HEK293 (cell line): ENCODE results near the gene HTR3B.
A peak's percentile ranks its signal among the peaks of the same experiment; 100 is the strongest.

Experiments used
- BCL6B ChIP-seq: fragments of 450-650 bp; formaldehyde crosslinking; IDR thresholded peaks from 2 replicates; pipeline ENCODE4 v1.5.1; 2017; ENCODE audit warnings: missing biosample characterization, missing genetic modification characterization
- PBX3 ChIP-seq: sonication (generic); formaldehyde crosslinking; IDR thresholded peaks from 2 replicates; pipeline ENCODE4 v1.8.1; 2022; ENCODE audit warnings: mild to moderate bottlenecking, moderate library complexity, missing genetic modification reagents
- PRDM1 ChIP-seq: fragments of 450-650 bp; formaldehyde crosslinking; IDR thresholded peaks from 2 replicates; pipeline ENCODE4; 2016; ENCODE audit warnings: missing biosample characterization, missing genetic modification characterization
- SP3 ChIP-seq: fragments of 450-650 bp; formaldehyde crosslinking; IDR thresholded peaks from 2 replicates; pipeline ENCODE4 v1.5.1; 2016; ENCODE audit warnings: missing biosample characterization, missing genetic modification characterization
- YY1 ChIP-seq: fragments of 450-650 bp; formaldehyde crosslinking; IDR thresholded peaks from 2 replicates; pipeline ENCODE4 v1.5.1; 2018; ENCODE audit warnings: missing biosample characterization, missing genetic modification characterization
- ZNF140 ChIP-seq: fragments of 450-650 bp; formaldehyde crosslinking; IDR thresholded peaks from 2 replicates; pipeline ENCODE4 v1.5.1; 2016; ENCODE audit warnings: missing biosample characterization, missing genetic modification characterization
- ZNF184 ChIP-seq: fragments of 450-650 bp; IDR thresholded peaks from 2 replicates; pipeline ENCODE4 v1.5.1; 2018; ENCODE audit warnings: missing biosample characterization, mild to moderate bottlenecking, missing genetic modification characterization
- ZNF221 ChIP-seq: fragments of 450-650 bp; formaldehyde crosslinking; IDR thresholded peaks from 2 replicates; pipeline ENCODE4 v1.5.1; 2017; ENCODE audit warnings: missing biosample characterization, missing genetic modification characterization, borderline replicate concordance
- ZNF302 ChIP-seq: fragments of 450-650 bp; formaldehyde crosslinking; IDR thresholded peaks from 2 replicates; pipeline ENCODE4 v1.5.1; 2016; ENCODE audit warnings: missing biosample characterization, missing genetic modification characterization, low read depth
- ZNF404 ChIP-seq: fragments of 450-650 bp; formaldehyde crosslinking; IDR thresholded peaks from 2 replicates; pipeline ENCODE4 v1.5.1; 2017; ENCODE audit warnings: missing biosample characterization, missing genetic modification characterization
- ZNF423 ChIP-seq: fragments of 450-650 bp; formaldehyde crosslinking; IDR thresholded peaks from 2 replicates; pipeline ENCODE4 v1.5.1; 2016; ENCODE audit warnings: missing biosample characterization, missing genetic modification characterization
- ZNF571 ChIP-seq: fragments of 450-650 bp; formaldehyde crosslinking; IDR thresholded peaks from 2 replicates; pipeline ENCODE4 v1.5.0; 2017; ENCODE audit warnings: missing biosample characterization, missing genetic modification characterization
- ZNF580 ChIP-seq: fragments of 450-650 bp; formaldehyde crosslinking; IDR thresholded peaks from 2 replicates; pipeline ENCODE4 v1.5.1; 2016; ENCODE audit warnings: missing biosample characterization, missing genetic modification characterization
- ZNF658 ChIP-seq: fragments of 450-650 bp; formaldehyde crosslinking; IDR thresholded peaks from 2 replicates; pipeline ENCODE4; 2016; ENCODE audit warnings: missing biosample characterization, missing genetic modification characterization
- ZNF670 ChIP-seq: fragments of 450-650 bp; formaldehyde crosslinking; IDR thresholded peaks from 2 replicates; pipeline ENCODE4 v1.5.1; 2016; ENCODE audit warnings: missing biosample characterization, missing genetic modification characterization, low read depth
- ZNF677 ChIP-seq: fragments of 450-650 bp; IDR thresholded peaks from 2 replicates; pipeline ENCODE4 v1.5.0; 2018; ENCODE audit warnings: missing biosample characterization, mild to moderate bottlenecking, missing genetic modification characterization, moderate library complexity
- ZNF785 ChIP-seq: fragments of 450-650 bp; formaldehyde crosslinking; IDR thresholded peaks from 2 replicates; pipeline ENCODE4 v1.5.1; 2016; ENCODE audit warnings: missing biosample characterization, missing genetic modification characterization
- ZNF837 ChIP-seq: fragments of 450-650 bp; formaldehyde crosslinking; IDR thresholded peaks from 2 replicates; pipeline ENCODE4 v1.5.1; 2016; ENCODE audit warnings: missing biosample characterization, missing genetic modification characterization
- ZNF843 ChIP-seq: fragments of 450-650 bp; formaldehyde crosslinking; IDR thresholded peaks from 2 replicates; pipeline ENCODE4 v1.5.1; 2016; ENCODE audit warnings: missing biosample characterization, missing genetic modification characterization
- ZSCAN18 ChIP-seq: fragments of 450-650 bp; formaldehyde crosslinking; IDR thresholded peaks from 2 replicates; pipeline ENCODE4 v1.5.1; 2016; ENCODE audit warnings: missing biosample characterization, missing genetic modification characterization
- TF ChIP-seq, protein P1 (sequence below): fragments of 450-650 bp; formaldehyde crosslinking; IDR thresholded peaks from 2 replicates; pipeline ENCODE4 v1.5.1; 2016; ENCODE audit warnings: missing biosample characterization, missing genetic modification characterization
- TF ChIP-seq, protein P2 (sequence below): fragments of 450-650 bp; formaldehyde crosslinking; IDR thresholded peaks from 2 replicates; pipeline ENCODE4 v1.5.1; 2016; ENCODE audit warnings: missing biosample characterization, missing genetic modification characterization
- TF ChIP-seq, protein P3 (sequence below): fragments of 450-650 bp; formaldehyde crosslinking; IDR thresholded peaks from 2 replicates; pipeline ENCODE4 v1.5.1; 2016; ENCODE audit warnings: missing biosample characterization, missing genetic modification characterization
- TF ChIP-seq, protein P4 (sequence below): fragments of 450-650 bp; formaldehyde crosslinking; IDR thresholded peaks from 2 replicates; pipeline ENCODE4 v1.5.1; 2017; ENCODE audit warnings: missing biosample characterization, missing genetic modification characterization
- TF ChIP-seq, protein P5 (sequence below): fragments of 450-650 bp; formaldehyde crosslinking; IDR thresholded peaks from 2 replicates; pipeline ENCODE4 v1.5.1; 2016; ENCODE audit warnings: missing biosample characterization, missing genetic modification characterization

HTR3B gene

GRCh38 chr11:113907152-113907551 lies 2.6 kb downstream of the HTR3B start (continued):
- TF ChIP-seq ZNF837 (no peak), ZNF221 (tag by site-specific recombination) (no peak), ZNF785 (tag by site-specific recombination) (no peak), SP3 (tag by site-specific recombination) (no peak), ZSCAN18 (tag by site-specific recombination) (no peak), PRDM1 (tag by site-specific recombination) (0 out of 2 replicates have a peak, but pooled peaks have one; percentile 31), ZNF571 (tag by site-specific recombination) (no peak), ZNF580 (tag by site-specific recombination) (no peak), ZNF302 (no peak), YY1 (tag by site-specific recombination) (no peak), ZNF670 (tag by site-specific recombination) (no peak), ZNF843 (tag by site-specific recombination) (peak; percentile 83), ZNF423 (tag by site-specific recombination) (no peak), PBX3 (CRISPR knock-in tag) (no peak), ZNF184 (tag by site-specific recombination) (no peak), ZNF140 (tag by site-specific recombination) (no peak), ZNF677 (peak; percentile 15; the same call in 1 of the 2 replicates), ZNF404 (tag by site-specific recombination) (no peak), ZNF658 (no peak), BCL6B (tag by site-specific recombination) (0 out of 2 replicates have a peak, but pooled peaks have one; percentile 32)
- TF ChIP-seq, protein P1, sequence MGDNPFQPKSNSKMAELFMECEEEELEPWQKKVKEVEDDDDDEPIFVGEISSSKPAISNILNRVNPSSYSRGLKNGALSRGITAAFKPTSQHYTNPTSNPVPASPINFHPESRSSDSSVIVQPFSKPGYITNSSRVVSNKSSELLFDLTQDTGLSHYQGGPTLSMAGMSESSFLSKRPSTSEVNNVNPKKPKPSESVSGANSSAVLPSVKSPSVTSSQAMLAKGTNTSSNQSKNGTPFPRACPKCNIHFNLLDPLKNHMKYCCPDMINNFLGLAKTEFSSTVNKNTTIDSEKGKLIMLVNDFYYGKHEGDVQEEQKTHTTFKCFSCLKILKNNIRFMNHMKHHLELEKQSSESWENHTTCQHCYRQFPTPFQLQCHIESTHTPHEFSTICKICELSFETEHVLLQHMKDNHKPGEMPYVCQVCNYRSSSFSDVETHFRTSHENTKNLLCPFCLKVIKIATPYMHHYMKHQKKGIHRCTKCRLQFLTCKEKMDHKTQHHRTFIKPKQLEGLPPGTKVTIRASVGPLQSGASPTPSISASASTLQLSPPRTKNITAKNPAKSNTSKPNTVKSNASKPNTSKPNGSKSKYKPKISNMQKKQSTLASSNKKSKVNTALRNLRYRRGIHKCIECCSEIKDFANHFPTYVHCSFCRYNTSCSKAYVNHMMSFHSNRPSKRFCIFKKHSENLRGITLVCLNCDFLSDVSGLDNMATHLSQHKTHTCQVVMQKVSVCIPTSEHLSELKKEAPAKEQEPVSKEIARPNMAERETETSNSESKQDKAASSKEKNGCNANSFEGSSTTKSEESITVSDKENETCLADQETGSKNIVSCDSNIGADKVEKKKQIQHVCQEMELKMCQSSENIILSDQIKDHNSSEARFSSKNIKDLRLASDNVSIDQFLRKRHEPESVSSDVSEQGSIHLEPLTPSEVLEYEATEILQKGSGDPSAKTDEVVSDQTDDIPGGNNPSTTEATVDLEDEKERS (tag by site-specific recombination): no peak
- TF ChIP-seq, protein P2, sequence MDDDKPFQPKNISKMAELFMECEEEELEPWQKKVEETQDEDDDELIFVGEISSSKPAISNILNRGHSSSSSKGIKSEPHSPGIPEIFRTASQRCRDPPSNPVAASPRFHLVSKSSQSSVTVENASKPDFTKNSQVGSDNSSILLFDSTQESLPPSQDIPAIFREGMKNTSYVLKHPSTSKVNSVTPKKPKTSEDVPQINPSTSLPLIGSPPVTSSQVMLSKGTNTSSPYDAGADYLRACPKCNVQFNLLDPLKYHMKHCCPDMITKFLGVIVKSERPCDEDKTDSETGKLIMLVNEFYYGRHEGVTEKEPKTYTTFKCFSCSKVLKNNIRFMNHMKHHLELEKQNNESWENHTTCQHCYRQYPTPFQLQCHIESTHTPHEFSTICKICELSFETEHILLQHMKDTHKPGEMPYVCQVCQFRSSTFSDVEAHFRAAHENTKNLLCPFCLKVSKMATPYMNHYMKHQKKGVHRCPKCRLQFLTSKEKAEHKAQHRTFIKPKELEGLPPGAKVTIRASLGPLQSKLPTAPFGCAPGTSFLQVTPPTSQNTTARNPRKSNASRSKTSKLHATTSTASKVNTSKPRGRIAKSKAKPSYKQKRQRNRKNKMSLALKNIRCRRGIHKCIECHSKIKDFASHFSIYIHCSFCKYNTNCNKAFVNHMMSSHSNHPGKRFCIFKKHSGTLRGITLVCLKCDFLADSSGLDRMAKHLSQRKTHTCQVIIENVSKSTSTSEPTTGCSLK (tag by site-specific recombination): no peak
- TF ChIP-seq, protein P3, sequence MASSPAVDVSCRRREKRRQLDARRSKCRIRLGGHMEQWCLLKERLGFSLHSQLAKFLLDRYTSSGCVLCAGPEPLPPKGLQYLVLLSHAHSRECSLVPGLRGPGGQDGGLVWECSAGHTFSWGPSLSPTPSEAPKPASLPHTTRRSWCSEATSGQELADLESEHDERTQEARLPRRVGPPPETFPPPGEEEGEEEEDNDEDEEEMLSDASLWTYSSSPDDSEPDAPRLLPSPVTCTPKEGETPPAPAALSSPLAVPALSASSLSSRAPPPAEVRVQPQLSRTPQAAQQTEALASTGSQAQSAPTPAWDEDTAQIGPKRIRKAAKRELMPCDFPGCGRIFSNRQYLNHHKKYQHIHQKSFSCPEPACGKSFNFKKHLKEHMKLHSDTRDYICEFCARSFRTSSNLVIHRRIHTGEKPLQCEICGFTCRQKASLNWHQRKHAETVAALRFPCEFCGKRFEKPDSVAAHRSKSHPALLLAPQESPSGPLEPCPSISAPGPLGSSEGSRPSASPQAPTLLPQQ (tag by site-specific recombination): no peak
- TF ChIP-seq, protein P4, sequence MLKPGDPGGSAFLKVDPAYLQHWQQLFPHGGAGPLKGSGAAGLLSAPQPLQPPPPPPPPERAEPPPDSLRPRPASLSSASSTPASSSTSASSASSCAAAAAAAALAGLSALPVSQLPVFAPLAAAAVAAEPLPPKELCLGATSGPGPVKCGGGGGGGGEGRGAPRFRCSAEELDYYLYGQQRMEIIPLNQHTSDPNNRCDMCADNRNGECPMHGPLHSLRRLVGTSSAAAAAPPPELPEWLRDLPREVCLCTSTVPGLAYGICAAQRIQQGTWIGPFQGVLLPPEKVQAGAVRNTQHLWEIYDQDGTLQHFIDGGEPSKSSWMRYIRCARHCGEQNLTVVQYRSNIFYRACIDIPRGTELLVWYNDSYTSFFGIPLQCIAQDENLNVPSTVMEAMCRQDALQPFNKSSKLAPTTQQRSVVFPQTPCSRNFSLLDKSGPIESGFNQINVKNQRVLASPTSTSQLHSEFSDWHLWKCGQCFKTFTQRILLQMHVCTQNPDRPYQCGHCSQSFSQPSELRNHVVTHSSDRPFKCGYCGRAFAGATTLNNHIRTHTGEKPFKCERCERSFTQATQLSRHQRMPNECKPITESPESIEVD (tag by site-specific recombination): peak; percentile 67
- TF ChIP-seq, protein P5, sequence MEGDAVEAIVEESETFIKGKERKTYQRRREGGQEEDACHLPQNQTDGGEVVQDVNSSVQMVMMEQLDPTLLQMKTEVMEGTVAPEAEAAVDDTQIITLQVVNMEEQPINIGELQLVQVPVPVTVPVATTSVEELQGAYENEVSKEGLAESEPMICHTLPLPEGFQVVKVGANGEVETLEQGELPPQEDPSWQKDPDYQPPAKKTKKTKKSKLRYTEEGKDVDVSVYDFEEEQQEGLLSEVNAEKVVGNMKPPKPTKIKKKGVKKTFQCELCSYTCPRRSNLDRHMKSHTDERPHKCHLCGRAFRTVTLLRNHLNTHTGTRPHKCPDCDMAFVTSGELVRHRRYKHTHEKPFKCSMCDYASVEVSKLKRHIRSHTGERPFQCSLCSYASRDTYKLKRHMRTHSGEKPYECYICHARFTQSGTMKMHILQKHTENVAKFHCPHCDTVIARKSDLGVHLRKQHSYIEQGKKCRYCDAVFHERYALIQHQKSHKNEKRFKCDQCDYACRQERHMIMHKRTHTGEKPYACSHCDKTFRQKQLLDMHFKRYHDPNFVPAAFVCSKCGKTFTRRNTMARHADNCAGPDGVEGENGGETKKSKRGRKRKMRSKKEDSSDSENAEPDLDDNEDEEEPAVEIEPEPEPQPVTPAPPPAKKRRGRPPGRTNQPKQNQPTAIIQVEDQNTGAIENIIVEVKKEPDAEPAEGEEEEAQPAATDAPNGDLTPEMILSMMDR: no peak
